CD1c-positive myeloid dendritic cell (primary cell): ENCODE data around the gene LRRC61.

Experiments used
- DNase-seq: peaks from one replicate; pipeline ENCODE4 v3.0.0-alpha.2; 2016; ENCODE audit errors: extremely low spot score

The LRRC61 gene

DNA sequence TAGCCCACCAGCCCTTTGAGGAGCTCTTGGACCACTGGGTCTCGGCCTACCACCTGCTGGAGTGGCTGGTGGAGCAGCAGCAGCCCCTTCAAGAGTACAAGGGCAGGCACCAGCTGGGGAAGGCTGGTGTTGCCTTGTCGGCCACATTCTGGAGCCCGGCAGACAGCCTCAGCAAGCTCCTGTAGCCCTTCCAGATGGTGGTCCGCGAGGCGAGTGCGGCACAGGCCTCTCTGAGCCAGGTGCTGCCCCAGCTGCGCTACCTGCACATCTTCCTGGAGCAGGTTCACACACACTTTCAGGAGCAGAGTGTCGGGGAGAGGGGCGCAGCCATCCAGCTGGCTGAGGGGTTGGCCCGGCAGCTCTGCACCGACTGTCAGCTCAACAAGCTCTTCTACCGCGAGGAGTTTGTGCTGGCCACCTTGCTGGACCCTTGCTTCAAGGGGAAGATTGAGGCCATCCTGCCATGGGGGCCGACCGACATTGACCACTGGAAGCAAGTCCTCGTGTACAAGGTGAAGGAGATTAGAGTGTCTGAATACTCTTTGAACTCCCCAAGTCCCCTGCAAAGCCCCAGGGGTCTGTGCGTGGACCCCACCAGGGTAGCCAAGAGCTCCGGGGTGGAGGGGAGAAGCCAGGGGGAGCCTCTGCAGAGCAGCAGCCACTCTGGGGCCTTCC, 7.2 kb downstream of the LRRC61 start:
- DNase-seq = no peak

DNA sequence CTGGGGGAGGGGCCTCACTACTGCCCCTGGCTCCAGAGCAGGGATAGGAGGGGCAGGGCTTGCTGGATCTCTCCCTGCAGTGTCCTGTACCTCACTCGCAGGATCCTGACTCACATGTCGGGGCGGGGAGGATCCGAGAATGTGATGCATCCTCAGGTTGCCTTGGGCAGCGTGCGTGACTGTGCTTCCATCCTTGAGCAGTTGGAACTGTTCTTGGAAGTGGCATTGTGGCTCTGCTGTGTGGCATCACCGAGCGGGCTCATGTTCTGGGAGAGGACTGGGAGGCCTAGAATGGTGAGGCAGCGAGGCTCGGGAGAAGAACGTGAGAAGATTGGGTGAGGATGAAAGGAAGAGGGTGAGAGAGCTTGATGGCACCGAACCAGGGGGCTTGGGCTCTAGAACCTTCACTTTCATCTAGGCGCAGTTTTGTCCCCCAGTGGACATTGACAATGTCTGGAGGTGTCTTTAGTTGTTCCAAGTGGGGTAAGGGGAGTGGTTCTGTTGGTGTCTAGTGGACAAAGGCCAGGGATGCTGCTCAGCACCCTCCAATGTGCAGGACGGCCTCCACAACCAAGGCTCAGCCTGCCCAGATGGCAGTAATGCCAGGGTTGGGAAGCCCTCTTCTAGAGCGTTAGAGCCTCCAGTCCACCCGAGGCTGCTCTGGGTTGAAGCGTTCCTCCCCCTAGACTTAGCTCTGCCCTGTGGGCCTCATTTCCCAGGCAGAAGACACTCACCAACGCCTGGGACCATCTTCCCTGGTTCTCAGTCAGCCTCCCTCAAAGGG, 9.9 kb downstream of the LRRC61 start:
- no peak for DNase-seq

DNA sequence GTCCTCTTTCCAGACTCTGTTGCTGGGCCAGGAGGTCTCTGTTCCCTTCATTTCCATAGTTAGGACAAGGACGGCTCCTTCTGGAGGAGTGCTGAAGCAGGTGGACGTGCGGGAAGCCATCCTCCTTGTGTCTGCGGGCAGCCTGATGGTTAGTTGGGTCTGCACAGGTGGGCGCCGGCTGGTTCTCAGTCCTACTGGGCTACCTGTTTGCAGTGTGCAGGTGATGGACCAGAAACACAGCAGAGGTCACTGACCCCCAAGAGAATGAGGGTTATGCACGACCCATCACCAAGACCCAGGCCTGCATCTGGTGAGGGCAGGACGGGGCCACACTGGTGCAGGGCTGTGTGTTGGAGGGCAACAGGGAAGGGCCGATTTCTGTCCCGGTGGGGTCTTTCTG, 10.5 kb downstream of the LRRC61 start:
- DNase-seq = no peak

DNA sequence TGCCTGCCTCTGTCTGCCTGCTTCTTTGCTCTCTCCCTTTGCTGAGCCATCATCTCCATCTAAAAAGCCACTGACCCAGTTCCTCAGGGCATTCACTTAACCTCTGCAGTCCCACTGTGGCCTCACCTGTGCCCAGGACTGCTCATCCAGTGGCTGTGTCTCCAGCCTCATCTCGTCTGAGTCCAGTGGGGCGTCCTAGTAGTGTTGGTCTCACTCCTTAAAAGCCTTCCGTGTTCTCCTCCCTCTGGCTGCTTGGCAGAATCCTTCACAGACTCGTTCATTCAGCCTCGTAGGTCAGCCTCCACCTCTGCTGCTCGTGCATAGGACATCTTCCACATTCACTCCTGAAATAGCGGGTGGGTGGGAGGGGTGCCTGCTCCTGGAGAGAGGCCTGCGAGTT, 11.0 kb downstream of the LRRC61 start:
- DNase-seq = no peak

DNA sequence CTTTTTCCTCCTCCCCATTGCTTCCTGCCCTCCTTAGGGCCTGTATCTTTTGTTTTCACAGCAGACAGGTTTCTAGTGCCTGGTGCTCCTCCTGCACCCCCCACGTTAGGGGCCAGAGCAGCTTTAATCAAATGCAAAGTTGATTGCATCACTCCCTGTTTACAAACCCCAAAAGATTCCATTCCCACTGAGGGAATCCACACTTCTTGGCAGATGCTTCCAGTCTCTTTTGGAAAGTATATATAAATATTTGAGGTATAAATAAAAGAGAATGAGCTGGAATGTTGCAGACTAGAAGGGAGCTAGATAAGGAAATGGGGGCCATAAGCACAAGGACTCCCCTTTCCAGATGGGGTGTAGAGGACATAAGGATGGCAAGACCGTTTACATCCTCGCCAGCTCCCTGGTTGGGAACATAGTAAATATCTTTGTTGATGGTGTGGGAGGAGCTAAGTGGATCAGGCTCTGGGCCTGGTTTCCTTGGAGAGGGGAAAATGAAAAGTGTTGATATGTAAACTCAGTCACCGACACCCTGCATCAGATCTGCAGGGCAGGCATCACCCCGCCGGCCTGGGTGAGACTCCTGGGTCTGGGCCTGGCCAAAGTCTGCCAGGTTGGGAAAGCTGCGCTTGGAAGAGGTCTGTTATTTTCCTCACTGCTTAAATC, 12.1 kb downstream of the LRRC61 start:
- DNase-seq = no peak

DNA sequence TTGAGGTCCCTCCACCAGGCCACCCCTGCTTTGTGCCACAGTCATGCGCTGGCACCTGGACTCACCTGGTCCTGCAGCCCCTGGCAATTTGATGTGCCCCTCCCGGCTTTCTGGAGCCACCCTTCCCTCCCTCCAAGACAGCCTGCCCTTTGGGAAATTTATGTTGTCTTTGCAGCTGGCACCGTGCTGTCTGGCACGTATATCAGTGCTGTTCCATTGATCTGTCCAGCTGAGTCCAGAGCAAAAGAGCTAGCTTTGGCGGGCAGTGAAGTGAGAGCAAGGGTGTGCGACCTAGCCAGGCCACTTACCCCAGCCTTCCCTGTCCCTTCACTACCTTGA, 12.6 kb downstream of the LRRC61 start:
- no peak for DNase-seq

DNA sequence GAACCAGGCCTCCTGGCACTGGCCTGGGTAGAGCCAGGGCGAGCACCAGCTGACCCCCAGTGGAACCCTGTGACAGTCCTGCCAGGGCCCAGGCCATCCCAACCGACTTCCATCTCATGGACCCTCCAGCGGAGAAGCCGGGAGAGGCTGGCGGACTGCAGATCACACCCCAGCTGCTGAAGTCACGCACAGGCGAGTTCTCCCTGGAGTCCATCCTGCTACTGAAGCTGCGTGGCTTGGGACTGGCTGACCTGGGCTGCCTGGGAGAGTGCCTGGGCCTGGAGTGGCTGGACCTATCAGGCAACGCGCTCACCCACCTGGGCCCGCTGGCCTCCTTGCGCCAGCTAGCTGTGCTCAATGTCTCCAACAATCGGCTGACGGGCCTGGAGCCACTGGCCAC, 13.6 kb downstream of the LRRC61 start:
- DNase-seq = no peak

DNA sequence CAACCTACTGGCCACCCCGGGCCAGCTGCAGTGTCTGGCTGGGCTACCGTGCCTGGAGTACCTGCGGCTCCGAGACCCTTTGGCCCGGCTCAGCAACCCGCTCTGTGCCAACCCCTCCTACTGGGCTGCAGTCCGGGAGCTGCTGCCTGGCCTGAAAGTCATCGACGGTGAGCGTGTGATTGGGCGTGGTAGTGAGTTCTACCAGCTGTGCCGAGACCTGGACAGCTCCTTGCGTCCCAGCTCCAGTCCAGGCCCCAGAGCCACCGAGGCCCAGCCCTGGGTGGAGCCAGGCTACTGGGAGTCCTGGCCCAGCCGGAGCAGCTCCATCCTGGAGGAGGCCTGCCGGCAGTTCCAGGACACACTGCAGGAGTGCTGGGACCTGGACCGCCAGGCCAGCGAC, 14.0 kb downstream of the LRRC61 start:
- no peak for DNase-seq

DNA sequence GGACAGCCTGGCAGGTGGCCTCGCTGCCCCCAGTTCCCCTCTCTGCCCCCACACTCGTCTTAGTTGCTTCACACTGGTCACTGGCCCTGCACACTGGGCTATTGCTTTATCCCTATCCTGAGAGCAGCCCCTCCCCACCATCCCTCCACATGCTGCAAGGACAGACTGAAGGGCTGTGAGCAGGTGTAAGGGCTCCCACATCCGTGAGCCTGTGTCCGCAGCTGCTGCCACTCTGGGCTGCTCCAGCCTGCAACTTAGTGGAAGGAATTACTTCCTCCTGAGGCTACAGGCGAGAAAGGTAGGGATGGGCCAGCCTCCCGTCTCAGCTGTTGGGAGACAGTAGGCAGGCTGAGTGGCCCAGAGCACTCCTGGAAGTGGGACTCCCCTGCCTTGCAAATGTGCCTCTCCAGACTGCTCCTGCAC, 14.5 kb downstream of the LRRC61 start:
- no peak for DNase-seq

DNA sequence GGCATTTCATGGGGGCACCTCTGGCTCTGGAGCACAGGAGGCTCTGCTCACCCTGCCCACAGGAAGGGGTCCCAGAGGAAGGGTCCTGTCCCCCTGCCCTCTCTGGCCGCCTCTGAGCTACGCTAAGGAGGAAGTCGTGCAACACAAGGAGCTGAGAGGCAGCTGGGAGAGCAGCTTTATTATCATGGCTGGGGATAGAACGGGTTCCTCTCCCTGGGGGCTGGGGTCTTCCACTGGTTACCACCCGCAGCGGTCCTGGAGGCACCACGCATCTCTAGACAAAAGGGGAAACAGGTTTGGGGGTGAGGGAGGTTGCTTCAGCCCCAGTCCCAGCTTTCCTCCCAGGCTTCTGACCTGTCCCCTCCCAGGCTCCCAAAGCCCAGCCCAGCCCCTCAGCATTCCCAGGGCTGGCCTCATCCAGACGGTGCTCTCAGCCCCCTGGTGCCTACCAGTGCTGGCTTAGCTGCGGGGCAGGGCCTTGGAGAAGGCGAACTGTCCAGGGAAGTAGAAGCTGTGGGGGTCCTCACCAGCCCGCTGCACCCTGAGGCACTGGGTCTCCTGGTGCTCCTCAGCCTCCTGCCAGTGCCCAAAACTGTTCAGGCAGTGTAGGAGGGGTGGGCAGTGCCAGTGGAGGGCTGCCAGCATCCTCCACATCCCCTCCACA, 15.1 kb downstream of the LRRC61 start:
- no peak for DNase-seq

DNA sequence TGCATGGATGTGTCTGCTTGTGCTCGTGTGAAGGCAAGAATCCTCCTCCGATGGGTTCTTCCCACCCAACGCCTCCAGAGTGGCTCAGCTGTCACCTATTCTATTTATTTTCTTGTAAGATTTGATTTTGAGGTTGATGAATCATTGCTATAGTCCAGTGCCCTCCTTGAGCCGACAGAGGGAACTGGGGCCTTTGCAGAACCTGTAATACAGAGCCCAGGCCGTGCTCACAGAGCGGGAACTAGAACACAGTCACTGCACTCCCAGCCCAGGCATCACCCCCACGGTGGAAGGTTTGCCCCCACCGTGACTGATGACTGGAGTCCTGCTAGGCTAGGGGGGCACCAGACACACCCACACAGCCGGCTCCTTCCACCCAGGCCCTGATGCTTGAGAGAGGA, 16.3 kb downstream of the LRRC61 start:
- no peak for DNase-seq

DNA sequence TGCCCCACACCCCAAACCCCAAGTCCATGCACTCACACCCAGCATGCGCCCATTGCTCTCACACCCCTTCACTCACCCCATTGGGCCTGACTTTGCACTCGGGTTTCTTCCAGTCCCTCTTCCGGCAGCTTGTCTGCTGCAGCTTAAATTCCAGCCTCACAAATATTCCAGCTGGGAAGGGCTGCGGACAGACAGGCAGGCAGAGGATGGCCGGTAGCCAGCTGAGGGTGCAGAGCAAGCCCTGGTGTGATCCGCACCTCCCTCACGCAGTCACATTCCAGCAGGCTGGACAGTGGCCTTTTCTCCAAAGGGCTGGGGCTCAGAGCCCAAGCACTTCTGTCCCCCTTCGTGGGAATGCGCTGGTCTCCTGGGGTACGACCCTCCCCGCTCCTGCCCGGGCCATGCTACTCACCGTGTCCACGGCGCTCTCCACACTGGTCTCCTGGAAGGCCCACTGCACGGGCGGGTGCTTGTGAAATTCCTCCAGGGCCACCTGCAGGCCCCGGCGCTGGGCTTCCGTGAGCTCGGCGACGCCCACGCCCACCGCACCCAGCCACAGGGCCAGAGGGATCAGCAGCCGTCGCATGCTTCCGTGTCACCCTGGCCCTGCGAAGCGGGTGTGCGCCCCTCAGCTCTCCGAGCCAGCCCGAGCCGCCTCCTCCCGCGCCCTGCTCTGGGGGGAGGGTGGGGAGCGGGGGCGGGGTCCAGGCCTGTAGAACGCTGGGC, 17.0 kb downstream of the LRRC61 start:
- DNase-seq = peak; percentile 47

DNA sequence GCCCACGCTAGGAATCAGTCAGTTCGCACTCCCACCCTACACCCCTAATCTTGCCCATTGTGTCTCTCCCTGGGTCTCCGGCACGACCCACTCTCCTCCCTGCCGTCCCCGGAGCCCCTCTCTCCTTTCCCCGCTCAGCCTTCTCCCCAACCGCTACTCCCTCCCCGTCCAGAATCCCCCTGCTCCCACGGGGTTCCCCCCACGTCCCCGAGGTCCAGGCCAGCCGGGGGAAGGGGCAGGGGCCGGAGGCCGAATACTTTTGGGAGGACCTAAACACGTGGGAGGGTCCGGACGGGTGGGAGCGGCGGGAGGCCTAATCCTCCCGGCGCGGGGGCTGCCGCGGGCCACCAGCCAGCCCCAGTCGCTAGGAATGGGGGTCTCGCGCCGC, 17.7 kb downstream of the LRRC61 start:
- DNase-seq = no peak

DNA sequence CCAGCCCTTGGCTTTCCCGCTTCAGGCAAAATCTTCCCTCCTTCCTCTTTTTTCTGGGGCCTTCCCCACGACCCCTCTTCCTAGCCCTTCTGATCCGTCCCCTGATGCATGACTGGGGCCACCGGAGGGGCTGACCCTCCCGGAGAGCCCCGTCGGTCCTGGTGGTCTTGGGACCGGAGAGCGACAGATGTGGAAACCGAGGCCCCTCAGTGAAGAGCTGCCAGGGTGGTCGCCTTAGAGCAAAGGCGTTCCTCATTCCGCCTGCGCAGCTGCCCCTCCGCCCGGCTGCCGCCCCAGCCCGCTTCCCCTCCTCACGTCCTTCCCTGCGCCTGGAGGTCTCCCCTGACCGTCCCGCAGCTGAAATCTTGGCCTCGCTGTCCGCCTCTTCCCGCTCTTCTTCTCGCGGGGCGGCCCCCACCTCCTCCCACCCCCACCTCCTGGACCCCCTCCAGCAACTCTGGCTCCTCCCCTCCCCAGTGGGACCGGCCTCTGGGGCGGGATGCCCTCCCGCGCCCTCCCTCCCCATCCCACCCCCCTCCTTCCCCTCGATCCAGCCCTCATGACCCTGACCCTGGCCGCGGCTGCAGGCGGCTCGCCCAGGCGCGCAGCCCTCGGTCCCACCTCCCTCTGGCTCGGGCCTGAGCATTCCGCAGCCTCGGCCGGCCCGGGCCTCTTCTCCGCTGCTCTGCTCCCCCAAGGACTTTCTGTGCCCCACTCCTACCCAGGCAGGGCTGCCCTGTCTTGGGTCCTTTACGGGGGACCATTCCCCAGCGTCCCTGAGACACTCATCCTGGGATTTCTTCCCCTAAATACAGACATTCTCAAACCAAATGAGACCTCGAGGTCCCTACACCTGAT, 18.3 kb downstream of the LRRC61 start, which contains the start of gene RARRES2:
TSS of gene RARRES2 (minus strand) at position 367 of the 858 bp plus-strand sequence. CDS start 1,020 bp downstream, outside the sequence.
- no peak for DNase-seq

DNA sequence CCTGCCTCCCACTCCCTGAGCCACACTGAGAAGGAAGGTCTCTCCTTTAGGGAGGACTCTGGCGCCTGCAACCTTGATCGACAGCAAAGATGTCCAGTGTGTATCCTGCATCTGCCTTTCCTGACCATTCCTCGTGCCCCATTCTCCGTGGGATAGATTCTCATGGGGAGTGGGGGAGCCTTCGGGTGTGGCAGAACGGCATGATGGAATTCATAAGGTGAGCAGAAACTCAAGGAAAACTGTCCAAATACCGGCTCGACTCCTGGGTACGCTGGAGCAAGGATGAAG, 18.9 kb downstream of the LRRC61 start:
- no peak for DNase-seq

DNA sequence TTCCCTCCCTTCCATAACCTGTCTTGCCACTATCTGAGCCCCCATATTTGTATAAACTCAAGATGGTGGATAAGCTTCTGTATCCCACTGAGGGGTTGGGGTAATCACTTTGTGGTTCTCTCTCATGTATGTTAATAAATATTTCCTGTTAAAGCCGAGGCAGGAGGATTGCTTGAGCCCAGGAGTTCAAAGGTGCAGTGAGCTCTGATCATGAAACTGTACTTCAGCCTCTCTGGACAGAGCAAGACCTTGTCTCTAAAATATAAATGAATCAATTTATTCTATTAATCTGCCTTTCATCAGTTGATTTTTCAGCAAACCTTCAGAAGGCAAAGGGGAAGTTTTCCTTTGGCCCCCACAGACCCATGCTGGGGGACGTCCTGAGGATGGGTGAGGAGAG, 20.1 kb downstream of the LRRC61 start:
- no peak for DNase-seq

DNA sequence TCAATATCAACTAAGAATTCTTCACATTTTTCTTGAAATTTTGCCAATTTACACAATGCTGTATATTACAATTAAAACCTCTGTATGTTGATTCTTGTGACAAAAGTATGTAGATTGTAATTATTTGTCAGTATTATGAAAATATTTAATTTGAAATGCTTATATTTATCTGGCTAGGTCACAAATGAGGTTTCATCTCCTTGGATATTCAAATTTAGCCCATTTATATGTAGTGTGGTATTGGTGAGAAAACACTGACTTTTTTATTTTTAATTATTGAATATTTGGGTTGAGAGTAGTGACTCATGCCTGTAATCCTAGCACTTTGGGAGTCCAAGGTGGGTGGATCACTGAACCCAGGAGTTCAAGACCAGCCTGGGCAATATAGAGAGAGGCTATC, 21.1 kb downstream of the LRRC61 start:
- no peak for DNase-seq

DNA sequence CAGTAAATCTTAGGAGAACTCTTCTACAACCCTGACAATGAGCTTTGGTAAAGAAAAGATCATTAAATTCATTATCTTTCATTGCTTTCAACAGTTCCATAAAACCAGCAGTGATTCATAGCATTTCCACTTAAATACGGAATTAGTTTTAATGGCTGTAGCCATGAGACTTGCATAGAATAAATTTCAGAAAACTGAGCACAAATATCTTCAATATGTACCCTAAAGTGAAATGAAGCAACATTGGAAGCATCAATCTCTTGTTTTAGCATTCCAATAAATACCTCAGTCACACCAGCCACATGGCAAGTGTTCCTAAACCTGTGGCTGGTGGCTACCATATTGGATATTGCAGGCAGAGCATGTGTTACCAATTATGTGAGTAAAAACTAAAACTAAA, 21.9 kb downstream of the LRRC61 start:
- DNase-seq = no peak

DNA sequence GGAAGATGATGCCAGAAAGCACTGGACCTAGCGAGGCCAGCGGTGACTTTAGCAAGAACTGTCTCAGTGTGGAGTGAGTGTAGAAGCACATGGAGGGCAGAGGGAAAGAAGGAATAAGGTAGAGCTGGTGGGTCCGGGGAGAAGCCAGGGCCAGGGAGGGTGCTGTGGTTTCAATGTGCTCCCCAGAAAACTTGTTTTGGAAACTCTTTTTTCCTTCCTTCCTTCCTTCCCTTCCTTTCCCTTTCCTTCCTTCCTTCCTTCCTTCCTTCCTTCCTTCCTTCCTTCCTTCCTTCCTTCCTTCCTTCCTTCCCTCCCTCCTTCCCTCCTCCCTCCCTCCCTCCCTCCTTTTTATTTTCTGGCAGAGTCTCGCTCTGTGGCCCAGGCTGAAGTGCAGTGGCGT, 23.8 kb downstream of the LRRC61 start:
- no peak for DNase-seq

DNA sequence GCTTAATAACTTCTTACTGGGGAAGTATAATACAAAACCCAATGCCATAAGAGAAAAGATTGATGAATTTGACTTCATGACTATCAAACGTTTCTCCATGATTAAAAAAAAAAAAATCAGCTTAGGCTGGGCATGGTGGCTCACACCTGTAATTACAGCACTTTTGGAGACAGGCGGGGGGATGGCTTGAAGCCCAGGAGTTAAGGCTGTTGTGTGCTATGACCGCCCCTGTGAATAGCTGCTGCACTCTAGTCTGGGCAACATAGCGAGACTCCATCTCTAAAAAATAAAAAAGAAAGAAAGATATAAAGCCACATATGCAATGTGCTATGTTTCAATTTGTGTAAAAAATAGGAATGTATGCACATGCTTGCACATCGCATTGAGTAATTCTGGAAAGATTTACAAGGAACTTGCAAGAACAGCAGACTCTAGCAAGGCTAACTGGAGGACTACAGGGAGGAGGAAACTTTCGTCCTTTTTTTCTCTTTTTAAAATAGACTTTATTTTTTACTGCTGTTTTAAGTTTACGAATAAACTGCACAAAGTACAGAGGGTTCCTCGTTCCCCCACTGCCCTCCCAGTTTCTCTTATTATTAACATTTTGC, 28.5 kb downstream of the LRRC61 start:
- DNase-seq = no peak

DNA sequence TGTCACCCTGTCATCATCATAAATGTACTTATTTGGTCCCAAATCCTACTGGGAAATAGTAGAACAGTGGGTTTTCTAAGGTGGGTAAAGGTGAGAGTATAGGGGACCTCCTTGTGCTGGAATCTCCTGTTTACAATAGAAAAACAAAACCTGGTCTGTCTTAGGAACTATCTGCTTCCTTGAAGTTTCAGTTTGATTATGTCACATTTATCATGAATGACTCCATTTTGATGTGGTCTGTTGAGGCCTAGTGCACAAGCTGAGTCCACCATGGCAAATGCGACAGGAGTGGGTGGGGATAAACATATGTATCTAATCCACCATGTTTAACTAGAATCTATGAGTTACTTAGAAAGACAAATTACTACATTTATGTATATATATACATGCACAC, 32.5 kb downstream of the LRRC61 start:
- no peak for DNase-seq
